Adipocyte (in vitro differentiated cells): ENCODE data around the gene HFE.
A peak's percentile ranks its signal among the peaks of the same experiment; 100 is the strongest.
"Not testable (repeated sequence)": the region's sequence is repeated elsewhere in the genome, so short reads cannot be mapped to it uniquely, and the experiment has no call there.

Source experiments
- DNase-seq: peaks from one replicate; pipeline ENCODE4 v3.0.0-alpha.2; 2015; ENCODE audit warnings: low read depth
- H3K27me3 ChIP-seq: replicated peaks from 2 replicates; pipeline ENCODE4 v1.7.0; 2013; ENCODE audit warnings: mild to moderate bottlenecking, low read length, moderate library complexity; ENCODE audit not compliant: control insufficient read depth, insufficient read depth
- H3K36me3 ChIP-seq: 2 replicates; pipeline ENCODE4 v1.7.0; 2013; ENCODE audit warnings: low read length, mild to moderate bottlenecking, moderate library complexity; ENCODE audit not compliant: control insufficient read depth, insufficient read depth, severe bottlenecking
- H3K4me1 ChIP-seq: 2 replicates; pipeline ENCODE4 v1.7.0; 2013; ENCODE audit warnings: mild to moderate bottlenecking, low read length, moderate library complexity; ENCODE audit not compliant: control insufficient read depth, insufficient read depth
- H3K4me3 ChIP-seq: 2 replicates; pipeline ENCODE4 v1.7.0; 2013; ENCODE audit warnings: mild to moderate bottlenecking, low read length, moderate library complexity
- H3K9ac ChIP-seq: 2 replicates; pipeline ENCODE4 v1.7.0; 2013; ENCODE audit warnings: mild to moderate bottlenecking, low read length, moderate library complexity
- H3K9me3 ChIP-seq: 2 replicates; pipeline ENCODE4 v1.7.0; 2013; ENCODE audit warnings: mild to moderate bottlenecking, low read length, moderate library complexity; ENCODE audit not compliant: control insufficient read depth

Gene HFE

GRCh38 chr6:26067367-26067766 lies 19.9 kb upstream of the HFE start:
- no peak for DNase-seq

GRCh38 chr6:26068036-26068435 lies 19.2 kb upstream of the HFE start:
- Histone ChIP-seq H3K36me3 (no peaks in the 10 kb centered on the region), H3K9ac (no peak overlapping the region), H3K27me3 (no peaks in the 10 kb centered on the region), H3K4me1 (peaks cover 16% of the 10 kb centered on the region), H3K4me3 (no peak overlapping the region), H3K9me3 (no peaks in the 10 kb centered on the region)
- DNase-seq, result no peak

More at GRCh38 chr6:26067367-26067766, 19.9 kb upstream of the HFE start:
- Histone ChIP-seq H3K27me3 (no peaks in the 10 kb centered on the region), H3K4me3 (no peak overlapping the region), H3K9ac (no peak overlapping the region), H3K4me1 (peaks cover 16% of the 10 kb centered on the region), H3K36me3 (no peaks in the 10 kb centered on the region), H3K9me3 (no peaks in the 10 kb centered on the region)

- Histone ChIP-seq H3K4me1 (peaks cover 14% of the 10 kb centered on the region), H3K9me3 (no peaks in the 10 kb centered on the region), H3K27me3 (no peaks in the 10 kb centered on the region), H3K9ac (peak overlapping the region; percentile 38), H3K36me3 (no peaks in the 10 kb centered on the region), H3K4me3 (peak overlapping the region; percentile 57)
- no peak for DNase-seq
Observed at GRCh38 chr6:26071135-26071534, 16.1 kb upstream of the HFE start.

- Histone ChIP-seq H3K4me1 (peaks cover 12% of the 10 kb centered on the region), H3K9me3 (no peaks in the 10 kb centered on the region), H3K9ac (no peak overlapping the region), H3K27me3 (no peaks in the 10 kb centered on the region), H3K36me3 (no peaks in the 10 kb centered on the region), H3K4me3 (no peak overlapping the region)
- DNase-seq, result no peak
Observed at GRCh38 chr6:26075063-26075717, 12.0 kb upstream of the HFE start.

DNA sequence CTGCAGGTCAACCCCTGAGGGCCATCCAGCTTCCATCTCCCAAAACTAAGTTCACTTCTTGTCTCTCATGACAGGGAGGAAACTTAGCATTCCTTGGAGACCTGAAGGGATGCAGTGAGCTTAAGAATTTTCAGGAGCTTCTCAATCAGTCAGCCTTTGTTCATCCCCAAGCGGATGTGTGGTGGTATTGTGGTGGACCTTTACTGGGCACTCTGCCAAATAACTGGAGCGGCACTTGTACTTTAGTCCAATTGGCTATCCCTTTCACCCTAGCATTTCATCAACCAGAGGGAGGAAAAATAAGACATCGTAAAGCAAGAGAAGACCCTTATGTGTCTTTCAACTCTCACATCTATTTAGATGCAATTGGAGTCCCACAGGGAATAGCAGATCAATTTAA lies 9.2 kb upstream of the HFE start:
- not testable (repeated sequence) for H3K4me1 ChIP-seq, H3K9me3 ChIP-seq, H3K9ac ChIP-seq, H3K4me3 ChIP-seq, DNase-seq, H3K27me3 ChIP-seq, H3K36me3 ChIP-seq

GRCh38 chr6:26081096-26081495 lies 6.1 kb upstream of the HFE start:
- not testable (repeated sequence) for H3K36me3 ChIP-seq, H3K9ac ChIP-seq, H3K27me3 ChIP-seq, H3K9me3 ChIP-seq, H3K4me3 ChIP-seq, H3K4me1 ChIP-seq, DNase-seq

DNA sequence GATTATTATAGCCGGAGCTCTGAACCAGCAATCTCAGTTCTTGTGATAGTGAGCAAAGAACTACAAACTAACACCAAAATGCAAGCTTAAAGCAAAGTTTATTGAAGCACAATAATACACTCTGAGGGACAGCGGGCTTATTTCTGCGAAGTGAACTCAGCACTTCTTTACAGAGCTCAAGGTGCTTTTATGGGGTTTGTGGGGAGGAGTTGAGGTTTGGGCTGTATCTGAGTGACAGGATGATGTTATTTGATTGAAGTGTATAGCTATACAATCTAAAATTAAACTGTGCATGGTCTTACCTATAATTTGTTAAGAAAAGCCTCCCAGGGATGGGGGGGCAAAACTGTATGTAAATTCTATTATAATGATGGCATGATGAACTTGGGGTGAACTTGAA lies 1.0 kb upstream of the HFE start:
- DNase-seq, result no peak
- Histone ChIP-seq H3K36me3 (no peaks in the 10 kb centered on the region), H3K9ac (no peak overlapping the region), H3K9me3 (no peaks in the 10 kb centered on the region), H3K4me1 (peaks cover 20% of the 10 kb centered on the region), H3K4me3 (no peak overlapping the region), H3K27me3 (no peaks in the 10 kb centered on the region)

DNA sequence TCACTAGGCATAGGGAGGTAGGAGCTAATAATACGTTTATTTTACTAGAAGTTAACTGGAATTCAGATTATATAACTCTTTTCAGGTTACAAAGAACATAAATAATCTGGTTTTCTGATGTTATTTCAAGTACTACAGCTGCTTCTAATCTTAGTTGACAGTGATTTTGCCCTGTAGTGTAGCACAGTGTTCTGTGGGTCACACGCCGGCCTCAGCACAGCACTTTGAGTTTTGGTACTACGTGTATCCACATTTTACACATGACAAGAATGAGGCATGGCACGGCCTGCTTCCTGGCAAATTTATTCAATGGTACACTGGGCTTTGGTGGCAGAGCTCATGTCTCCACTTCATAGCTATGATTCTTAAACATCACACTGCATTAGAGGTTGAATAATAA lies 1.1 kb downstream of the HFE start:
- Histone ChIP-seq H3K4me3 (peak overlapping the region; percentile 94), H3K4me1 (peaks cover 20% of the 10 kb centered on the region), H3K36me3 (peaks cover 12% of the 10 kb centered on the region), H3K9ac (peak overlapping the region; percentile 94), H3K9me3 (no peaks in the 10 kb centered on the region), H3K27me3 (no peaks in the 10 kb centered on the region)
- peak; percentile 22 for DNase-seq

GRCh38 chr6:26089272-26089671 lies 2.0 kb downstream of the HFE start:
- peak; percentile 9 for DNase-seq
- Histone ChIP-seq H3K4me1 (peaks cover 20% of the 10 kb centered on the region), H3K9me3 (no peaks in the 10 kb centered on the region), H3K27me3 (no peaks in the 10 kb centered on the region), H3K9ac (no peak overlapping the region), H3K4me3 (no peak overlapping the region), H3K36me3 (peaks cover 16% of the 10 kb centered on the region)

GRCh38 chr6:26092443-26092842 lies 5.2 kb downstream of the HFE start:
- Histone ChIP-seq H3K36me3 (peaks cover 16% of the 10 kb centered on the region), H3K27me3 (no peaks in the 10 kb centered on the region), H3K9ac (no peak overlapping the region), H3K9me3 (no peaks in the 10 kb centered on the region), H3K4me1 (peaks cover 15% of the 10 kb centered on the region), H3K4me3 (no peak overlapping the region)
- DNase-seq, result no peak

DNA sequence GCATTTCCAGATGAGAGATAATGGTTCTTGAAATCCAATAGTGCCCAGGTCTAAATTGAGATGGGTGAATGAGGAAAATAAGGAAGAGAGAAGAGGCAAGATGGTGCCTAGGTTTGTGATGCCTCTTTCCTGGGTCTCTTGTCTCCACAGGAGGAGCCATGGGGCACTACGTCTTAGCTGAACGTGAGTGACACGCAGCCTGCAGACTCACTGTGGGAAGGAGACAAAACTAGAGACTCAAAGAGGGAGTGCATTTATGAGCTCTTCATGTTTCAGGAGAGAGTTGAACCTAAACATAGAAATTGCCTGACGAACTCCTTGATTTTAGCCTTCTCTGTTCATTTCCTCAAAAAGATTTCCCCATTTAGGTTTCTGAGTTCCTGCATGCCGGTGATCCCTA lies 6.8 kb downstream of the HFE start:
- Histone ChIP-seq H3K27me3 (no peaks in the 10 kb centered on the region), H3K4me3 (no peak overlapping the region), H3K9ac (no peak overlapping the region), H3K4me1 (peaks cover 4% of the 10 kb centered on the region), H3K9me3 (no peaks in the 10 kb centered on the region), H3K36me3 (peaks cover 16% of the 10 kb centered on the region)
- no peak for DNase-seq

- Histone ChIP-seq H3K4me3 (no peak overlapping the region), H3K9me3 (no peaks in the 10 kb centered on the region), H3K4me1 (no peaks in the 10 kb centered on the region), H3K27me3 (no peaks in the 10 kb centered on the region), H3K9ac (no peak overlapping the region), H3K36me3 (peaks cover 14% of the 10 kb centered on the region)
- DNase-seq, result peak; percentile 87
Observed at GRCh38 chr6:26097268-26097875, 10.1 kb downstream of the HFE start.
